Osteoblast (primary cell): ENCODE measurements around the gene UNC13A. TPM values are rescaled to one million over a fixed set of nuclear protein-coding genes. Genes with fewer than 3 reads are reported as not detected.

ENCODE experiments used
- DNase-seq: peaks from one replicate; pipeline ENCODE4 v3.0.0; 2011; ENCODE audit warnings: low spot score, mixed read lengths; ENCODE audit not compliant: insufficient read length; ENCODE audit errors: missing footprints
- H2AFZ ChIP-seq: 2 replicates; pipeline ENCODE4 v1.6.0; 2011; ENCODE audit warnings: mild to moderate bottlenecking, low read length
- H3K27ac ChIP-seq: 2 replicates; pipeline ENCODE4 v1.5.1; 2011; ENCODE audit warnings: mild to moderate bottlenecking, low read depth, low read length, moderate library complexity
- H3K27me3 ChIP-seq: 2 replicates; pipeline ENCODE4 v1.6.0; 2012; ENCODE audit warnings: mild to moderate bottlenecking, control low read depth, inconsistent platforms, low read length, moderate library complexity; ENCODE audit not compliant: insufficient read depth
- H3K36me3 ChIP-seq: 2 replicates; pipeline ENCODE4 v1.5.1; 2011; ENCODE audit warnings: mild to moderate bottlenecking, low read length, control low read depth, moderate library complexity; ENCODE audit not compliant: insufficient read depth
- H3K4me1 ChIP-seq: 2 replicates; pipeline ENCODE4 v1.5.1; 2011; ENCODE audit warnings: mild to moderate bottlenecking, low read length, control low read depth, moderate library complexity; ENCODE audit not compliant: insufficient read depth
- H3K4me2 ChIP-seq: 2 replicates; pipeline ENCODE4 v1.6.0; 2011; ENCODE audit warnings: mild to moderate bottlenecking, low read length; ENCODE audit not compliant: insufficient read depth
- H3K4me3 ChIP-seq: fragments of 200-600 bp; sonication (generic); 3 replicates; pipeline ENCODE4 v1.5.1; 2012; ENCODE audit warnings: mild to moderate bottlenecking, low read length, inconsistent platforms; ENCODE audit not compliant: insufficient read depth
- H3K79me2 ChIP-seq: 2 replicates; pipeline ENCODE4 v1.6.0; 2012; ENCODE audit warnings: mild to moderate bottlenecking, low read length, control low read depth, inconsistent platforms; ENCODE audit not compliant: insufficient read depth
- H3K9me3 ChIP-seq: 2 replicates; pipeline ENCODE4 v1.5.1; 2011; ENCODE audit warnings: low read depth, low read length, control low read depth
- H4K20me1 ChIP-seq: 2 replicates; pipeline ENCODE4 v1.6.0; 2012; ENCODE audit warnings: mild to moderate bottlenecking, low read length, control low read depth; ENCODE audit not compliant: insufficient read depth
- total RNA-seq: library from RNA; depleted of rRNA; stranded (reverse); fragments of >200 nt; gene quantifications from 2 replicates; pipeline ENCODE4 v1.2.3, GENCODE V29; 2012
- TF ChIP-seq, protein P1 (sequence below): IDR thresholded peaks from 2 replicates; pipeline ENCODE4 v1.5.1; 2011; ENCODE audit warnings: mild to moderate bottlenecking, low read depth, low read length, moderate library complexity; ENCODE audit errors: extremely low read depth

The UNC13A gene
- total RNA-seq, 1 donor: under 0.01 TPM

DNA sequence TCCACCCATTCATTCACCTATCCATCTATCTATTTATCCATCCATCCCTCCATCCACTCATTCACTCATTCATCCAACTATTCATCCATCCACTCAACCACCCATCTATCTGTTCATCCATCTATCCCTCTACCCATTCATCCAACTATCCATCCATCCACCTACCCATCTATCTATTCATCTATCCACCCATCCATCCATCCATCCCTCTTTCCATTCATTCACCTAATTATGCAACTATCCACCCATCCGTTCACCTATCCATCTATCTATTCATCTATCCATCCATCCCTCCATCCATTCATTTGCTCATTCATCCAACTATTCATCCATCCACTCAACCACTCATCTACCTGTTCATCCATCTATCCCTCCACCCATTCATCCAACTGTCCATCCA, 54.5 kb downstream of the UNC13A start:
- H3K79me2 ChIP-seq: no peaks in the 10 kb centered on the region
- TF ChIP-seq, protein P1, sequence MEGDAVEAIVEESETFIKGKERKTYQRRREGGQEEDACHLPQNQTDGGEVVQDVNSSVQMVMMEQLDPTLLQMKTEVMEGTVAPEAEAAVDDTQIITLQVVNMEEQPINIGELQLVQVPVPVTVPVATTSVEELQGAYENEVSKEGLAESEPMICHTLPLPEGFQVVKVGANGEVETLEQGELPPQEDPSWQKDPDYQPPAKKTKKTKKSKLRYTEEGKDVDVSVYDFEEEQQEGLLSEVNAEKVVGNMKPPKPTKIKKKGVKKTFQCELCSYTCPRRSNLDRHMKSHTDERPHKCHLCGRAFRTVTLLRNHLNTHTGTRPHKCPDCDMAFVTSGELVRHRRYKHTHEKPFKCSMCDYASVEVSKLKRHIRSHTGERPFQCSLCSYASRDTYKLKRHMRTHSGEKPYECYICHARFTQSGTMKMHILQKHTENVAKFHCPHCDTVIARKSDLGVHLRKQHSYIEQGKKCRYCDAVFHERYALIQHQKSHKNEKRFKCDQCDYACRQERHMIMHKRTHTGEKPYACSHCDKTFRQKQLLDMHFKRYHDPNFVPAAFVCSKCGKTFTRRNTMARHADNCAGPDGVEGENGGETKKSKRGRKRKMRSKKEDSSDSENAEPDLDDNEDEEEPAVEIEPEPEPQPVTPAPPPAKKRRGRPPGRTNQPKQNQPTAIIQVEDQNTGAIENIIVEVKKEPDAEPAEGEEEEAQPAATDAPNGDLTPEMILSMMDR: no peak
- no peaks in the 10 kb centered on the region for H4K20me1 ChIP-seq
- no peak overlapping the region for H3K4me3 ChIP-seq
- H3K36me3 ChIP-seq: no peaks in the 10 kb centered on the region
- no peak overlapping the region for H3K27ac ChIP-seq
- H3K4me1 ChIP-seq: no peaks in the 10 kb centered on the region
- H3K9me3 ChIP-seq: no peaks in the 10 kb centered on the region
- no peak overlapping the region for H3K4me2 ChIP-seq
- no peak overlapping the region for H2AFZ ChIP-seq
- no peak for DNase-seq
- no peaks in the 10 kb centered on the region for H3K27me3 ChIP-seq

DNA sequence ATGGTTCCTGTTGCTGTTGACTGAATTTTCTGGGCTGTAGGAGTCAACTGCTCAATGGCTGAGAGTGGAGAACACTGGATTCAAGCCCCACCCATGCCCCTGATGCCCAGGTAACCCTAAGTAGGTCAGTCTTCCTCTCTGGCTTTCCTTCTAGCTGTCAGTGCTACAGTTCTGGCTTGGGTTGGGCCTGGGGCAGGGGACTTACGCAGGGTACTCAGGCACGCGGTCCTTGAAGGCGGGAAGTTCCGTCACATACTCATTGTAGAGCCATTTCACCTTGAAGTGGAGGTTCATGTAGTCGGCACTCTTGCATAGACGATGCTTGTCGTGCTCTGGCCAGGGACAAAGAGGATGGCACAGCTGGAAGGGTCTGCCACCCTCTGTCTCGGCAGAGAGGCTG, 55.6 kb downstream of the UNC13A start:
- Histone ChIP-seq H3K4me3 (no peak overlapping the region), H2AFZ (no peak overlapping the region), H3K36me3 (no peaks in the 10 kb centered on the region), H3K9me3 (no peaks in the 10 kb centered on the region), H3K27ac (no peak overlapping the region), H3K4me2 (no peak overlapping the region), H3K79me2 (no peaks in the 10 kb centered on the region), H3K27me3 (no peaks in the 10 kb centered on the region), H3K4me1 (no peaks in the 10 kb centered on the region), H4K20me1 (no peaks in the 10 kb centered on the region)
- TF ChIP-seq, protein P1: no peak
- no peak for DNase-seq

DNA sequence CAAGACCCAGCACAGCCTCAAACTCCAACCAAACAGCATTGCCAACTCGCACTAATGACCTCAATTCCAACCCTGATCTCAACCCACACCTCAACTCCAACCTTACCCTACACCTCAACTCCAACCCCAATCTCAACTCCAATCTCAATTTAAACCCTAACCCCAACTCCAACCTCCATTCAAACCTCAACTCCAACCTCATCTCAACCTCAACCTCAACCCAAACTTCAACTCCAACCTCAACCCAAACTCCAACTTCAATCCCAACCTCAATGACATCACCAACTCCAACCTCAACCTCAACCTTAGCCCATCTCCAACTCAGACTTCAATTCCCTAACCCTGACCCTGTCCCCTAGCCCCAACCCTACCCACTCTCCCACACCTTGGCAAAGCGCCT, 58.4 kb downstream of the UNC13A start:
- Histone ChIP-seq H3K4me1 (no peaks in the 10 kb centered on the region), H3K4me3 (no peak overlapping the region), H3K79me2 (no peaks in the 10 kb centered on the region), H2AFZ (no peak overlapping the region), H4K20me1 (no peaks in the 10 kb centered on the region), H3K27ac (no peak overlapping the region), H3K9me3 (no peaks in the 10 kb centered on the region), H3K27me3 (no peaks in the 10 kb centered on the region), H3K36me3 (no peaks in the 10 kb centered on the region), H3K4me2 (no peak overlapping the region)
- DNase-seq: no peak
- TF ChIP-seq, protein P1: no peak

DNA sequence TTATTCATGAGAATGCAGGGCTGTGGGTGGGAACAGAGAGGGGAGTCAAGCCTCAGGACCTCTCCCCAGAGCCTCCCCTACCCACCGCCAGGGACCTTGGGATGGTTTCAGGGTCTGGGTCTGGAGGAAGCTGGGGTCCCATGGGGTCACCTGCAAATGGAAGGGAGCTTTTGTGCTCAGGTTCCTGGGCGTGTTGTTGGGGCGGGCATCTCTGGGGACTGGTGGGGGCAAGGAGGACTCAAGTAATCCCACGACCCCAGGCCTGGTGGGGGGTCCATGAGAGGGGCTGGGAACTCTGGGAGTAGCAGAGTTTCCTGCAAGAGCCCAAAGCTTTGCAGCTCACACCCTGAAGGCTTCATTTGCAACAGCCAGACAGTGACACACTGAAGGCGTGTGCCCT, 60.2 kb downstream of the UNC13A start:
- no peaks in the 10 kb centered on the region for H3K9me3 ChIP-seq
- H3K79me2 ChIP-seq: no peaks in the 10 kb centered on the region

More for the DNA sequence above, 60.2 kb downstream of the UNC13A start:
- Histone ChIP-seq H3K4me2 (no peak overlapping the region), H2AFZ (no peak overlapping the region), H3K36me3 (no peaks in the 10 kb centered on the region), H3K4me3 (no peak overlapping the region), H3K27ac (no peak overlapping the region), H3K4me1 (no peaks in the 10 kb centered on the region), H3K27me3 (no peaks in the 10 kb centered on the region), H4K20me1 (no peaks in the 10 kb centered on the region)
- no peak for DNase-seq
- TF ChIP-seq, protein P1: no peak
